Measurements from ENCODE around the gene CHKA. TPM values are rescaled to one million over a fixed set of nuclear protein-coding genes. Genes with fewer than 3 reads are reported as not detected.
A peak's percentile ranks its signal among the peaks of the same experiment; 100 is the strongest.

CHKA gene
- total RNA-seq, 1 donor from 2014 or later: 173 TPM

DNA sequence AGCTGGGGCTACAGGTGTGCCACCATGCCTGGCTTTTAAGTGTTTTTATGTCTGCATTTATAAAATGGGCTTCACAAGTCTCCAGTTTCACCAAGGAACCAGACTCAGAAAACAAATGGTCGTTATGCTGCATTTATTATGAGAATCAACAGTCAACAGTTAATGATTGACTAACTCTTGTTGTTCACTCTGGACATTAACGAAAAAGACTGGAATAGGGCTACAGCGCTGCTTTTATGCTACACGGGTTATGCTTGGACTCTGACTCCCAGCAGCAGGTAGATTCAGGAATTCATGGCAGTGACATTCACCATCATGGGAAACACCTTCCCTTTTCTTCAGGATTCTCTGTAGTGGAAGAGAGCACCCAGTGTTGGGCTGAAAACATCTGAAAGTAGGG is 44.4 kb upstream of the CHKA start:
- DNase-seq (ENCODE audit: low spot score): no peak
- TF ChIP-seq, protein P1, sequence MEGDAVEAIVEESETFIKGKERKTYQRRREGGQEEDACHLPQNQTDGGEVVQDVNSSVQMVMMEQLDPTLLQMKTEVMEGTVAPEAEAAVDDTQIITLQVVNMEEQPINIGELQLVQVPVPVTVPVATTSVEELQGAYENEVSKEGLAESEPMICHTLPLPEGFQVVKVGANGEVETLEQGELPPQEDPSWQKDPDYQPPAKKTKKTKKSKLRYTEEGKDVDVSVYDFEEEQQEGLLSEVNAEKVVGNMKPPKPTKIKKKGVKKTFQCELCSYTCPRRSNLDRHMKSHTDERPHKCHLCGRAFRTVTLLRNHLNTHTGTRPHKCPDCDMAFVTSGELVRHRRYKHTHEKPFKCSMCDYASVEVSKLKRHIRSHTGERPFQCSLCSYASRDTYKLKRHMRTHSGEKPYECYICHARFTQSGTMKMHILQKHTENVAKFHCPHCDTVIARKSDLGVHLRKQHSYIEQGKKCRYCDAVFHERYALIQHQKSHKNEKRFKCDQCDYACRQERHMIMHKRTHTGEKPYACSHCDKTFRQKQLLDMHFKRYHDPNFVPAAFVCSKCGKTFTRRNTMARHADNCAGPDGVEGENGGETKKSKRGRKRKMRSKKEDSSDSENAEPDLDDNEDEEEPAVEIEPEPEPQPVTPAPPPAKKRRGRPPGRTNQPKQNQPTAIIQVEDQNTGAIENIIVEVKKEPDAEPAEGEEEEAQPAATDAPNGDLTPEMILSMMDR (IDR thresholded peaks at IDR 0.05; ENCODE audit: unreplicated experiment): no peak
- H3K4me3 Mint-ChIP-seq (ENCODE audit: unreplicated experiment): peak overlapping the region; percentile 6
- no peaks in the 10 kb centered on the region for H3K9me3 Mint-ChIP-seq (ENCODE audit: unreplicated experiment)
- H3K27ac Mint-ChIP-seq (ENCODE audit: unreplicated experiment): no peak overlapping the region
- H3K4me1 Mint-ChIP-seq (ENCODE audit: unreplicated experiment): peaks cover 4% of the 10 kb centered on the region
- H3K27me3 Mint-ChIP-seq (ENCODE audit: unreplicated experiment): peaks cover 2% of the 10 kb centered on the region
- peaks cover 32% of the 10 kb centered on the region for H3K36me3 Mint-ChIP-seq (ENCODE audit: low read depth, unreplicated experiment)

DNA sequence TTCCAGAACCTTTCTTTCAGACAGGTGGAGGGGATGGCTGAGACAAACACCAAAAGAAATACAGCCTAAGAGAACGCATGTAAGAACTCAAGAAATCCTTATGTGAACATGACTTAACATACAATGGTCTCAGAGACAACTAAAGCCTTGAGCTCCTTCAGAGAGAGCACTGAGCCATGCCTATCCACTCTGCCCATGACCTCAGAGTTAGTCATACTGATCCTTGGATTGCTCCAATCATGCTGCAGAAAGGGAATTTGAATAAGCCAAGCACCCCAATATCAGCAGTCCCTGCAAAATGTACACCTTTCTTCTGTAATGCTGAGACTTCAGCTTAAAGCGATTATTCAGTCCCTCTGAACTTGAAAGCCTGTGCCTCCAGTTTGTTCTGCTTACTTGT is 43.2 kb upstream of the CHKA start:
- no peak for DNase-seq (ENCODE audit: low spot score)

DNA sequence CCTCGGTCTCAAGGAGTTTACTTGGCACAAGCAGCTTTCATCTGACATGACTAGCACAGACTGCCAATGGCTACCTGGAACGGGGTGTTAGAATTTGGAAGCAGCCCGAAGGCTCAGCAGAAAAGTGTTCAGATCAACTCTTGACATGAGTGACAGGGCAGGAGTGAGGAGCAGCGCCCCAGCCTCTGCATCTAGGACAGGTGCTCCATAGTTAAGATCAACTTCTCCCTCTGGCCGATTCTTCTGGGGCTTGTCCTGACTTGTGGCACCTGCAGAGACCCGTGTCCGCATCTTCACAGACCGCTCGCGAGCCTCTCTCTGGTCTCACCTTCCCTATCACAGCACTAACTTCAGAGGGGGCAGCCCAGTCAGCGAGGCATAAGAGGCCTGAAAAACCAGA is 42.5 kb upstream of the CHKA start:
- Mint-ChIP-seq H3K36me3 (ENCODE audit: low read depth, unreplicated experiment) (peaks cover 21% of the 10 kb centered on the region), H3K4me1 (ENCODE audit: unreplicated experiment) (peaks cover 4% of the 10 kb centered on the region), H3K27me3 (ENCODE audit: unreplicated experiment) (peaks cover 2% of the 10 kb centered on the region), H3K27ac (ENCODE audit: unreplicated experiment) (no peak overlapping the region), H3K4me3 (ENCODE audit: unreplicated experiment) (no peak overlapping the region), H3K9me3 (ENCODE audit: unreplicated experiment) (no peaks in the 10 kb centered on the region)
- DNase-seq (ENCODE audit: low spot score): no peak
- TF ChIP-seq, protein P1 (IDR thresholded peaks at IDR 0.05; ENCODE audit: unreplicated experiment): no peak

More for the DNA sequence above, 43.2 kb upstream of the CHKA start:
- Mint-ChIP-seq H3K27ac (ENCODE audit: unreplicated experiment) (no peak overlapping the region), H3K9me3 (ENCODE audit: unreplicated experiment) (no peaks in the 10 kb centered on the region), H3K4me3 (ENCODE audit: unreplicated experiment) (no peak overlapping the region), H3K27me3 (ENCODE audit: unreplicated experiment) (peaks cover 2% of the 10 kb centered on the region), H3K4me1 (ENCODE audit: unreplicated experiment) (peaks cover 4% of the 10 kb centered on the region), H3K36me3 (ENCODE audit: low read depth, unreplicated experiment) (peaks cover 24% of the 10 kb centered on the region)
- TF ChIP-seq, protein P1 (IDR thresholded peaks at IDR 0.05; ENCODE audit: unreplicated experiment): no peak

DNA sequence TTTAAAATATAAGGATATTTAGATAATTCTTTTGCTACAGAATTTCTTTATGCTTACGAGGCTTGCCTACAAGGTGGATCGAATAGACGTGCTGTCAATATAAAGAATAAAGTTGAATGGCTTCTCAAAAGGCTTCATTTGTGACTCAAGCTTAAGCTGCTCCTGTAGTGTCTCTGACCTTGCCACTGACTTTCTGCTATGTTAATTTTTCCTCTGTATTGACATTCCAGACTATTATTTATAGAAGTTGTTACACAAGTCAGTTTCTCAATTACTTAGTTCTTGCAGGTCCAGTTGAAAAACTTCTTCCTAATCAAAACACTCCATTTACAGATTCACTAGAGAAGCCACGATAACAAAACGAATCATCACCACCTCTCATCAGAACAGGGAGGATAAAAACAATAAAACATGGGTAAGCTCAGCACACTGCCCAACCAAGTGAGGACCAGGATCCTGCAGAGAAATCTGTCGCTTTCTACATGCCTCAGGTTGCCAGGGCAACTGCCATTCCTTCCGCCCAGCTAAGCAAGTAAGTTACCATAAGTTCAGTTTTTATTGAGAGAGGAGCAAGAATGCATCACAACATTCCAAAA is 39.0 kb upstream of the CHKA start:
- H3K27ac Mint-ChIP-seq (ENCODE audit: unreplicated experiment): no peak overlapping the region
- H3K4me3 Mint-ChIP-seq (ENCODE audit: unreplicated experiment): no peak overlapping the region
- peaks cover 4% of the 10 kb centered on the region for H3K4me1 Mint-ChIP-seq (ENCODE audit: unreplicated experiment)

DNA sequence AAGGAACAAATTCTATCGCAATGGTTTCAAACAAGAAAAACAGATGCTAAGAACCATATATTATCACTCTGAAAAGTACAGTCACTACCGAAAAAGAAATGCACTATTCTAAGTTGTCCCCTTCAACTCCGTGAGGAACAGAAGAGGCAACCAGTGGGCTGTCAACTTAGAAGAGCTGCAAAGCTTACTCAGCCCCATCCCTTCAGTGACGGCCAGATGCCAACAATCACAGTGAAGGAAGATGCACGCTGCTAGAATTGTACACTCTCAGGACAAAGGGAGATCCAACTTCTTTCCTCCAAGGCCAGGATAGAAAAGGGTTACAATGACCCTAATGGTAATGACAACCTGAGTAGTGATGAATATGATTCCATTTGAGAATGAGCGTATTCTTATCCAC is 38.5 kb upstream of the CHKA start:
- peaks cover 3% of the 10 kb centered on the region for H3K27me3 Mint-ChIP-seq (ENCODE audit: unreplicated experiment)
- H3K4me1 Mint-ChIP-seq (ENCODE audit: unreplicated experiment): peaks cover 4% of the 10 kb centered on the region
- peaks cover 17% of the 10 kb centered on the region for H3K36me3 Mint-ChIP-seq (ENCODE audit: low read depth, unreplicated experiment)
- no peaks in the 10 kb centered on the region for H3K9me3 Mint-ChIP-seq (ENCODE audit: unreplicated experiment)
- TF ChIP-seq, protein P1 (IDR thresholded peaks at IDR 0.05; ENCODE audit: unreplicated experiment): no peak
- no peak overlapping the region for H3K4me3 Mint-ChIP-seq (ENCODE audit: unreplicated experiment)
- no peak for DNase-seq (ENCODE audit: low spot score)
- no peak overlapping the region for H3K27ac Mint-ChIP-seq (ENCODE audit: unreplicated experiment)

More for the DNA sequence above, 39.0 kb upstream of the CHKA start:
- no peak for DNase-seq (ENCODE audit: low spot score)
- TF ChIP-seq, protein P1 (IDR thresholded peaks at IDR 0.05; ENCODE audit: unreplicated experiment): no peak
- H3K36me3 Mint-ChIP-seq (ENCODE audit: low read depth, unreplicated experiment): peaks cover 17% of the 10 kb centered on the region
- peaks cover 3% of the 10 kb centered on the region for H3K27me3 Mint-ChIP-seq (ENCODE audit: unreplicated experiment)
- H3K9me3 Mint-ChIP-seq (ENCODE audit: unreplicated experiment): no peaks in the 10 kb centered on the region
